ENCODE data around the gene FAXC.

- TF ChIP-seq, protein P1, sequence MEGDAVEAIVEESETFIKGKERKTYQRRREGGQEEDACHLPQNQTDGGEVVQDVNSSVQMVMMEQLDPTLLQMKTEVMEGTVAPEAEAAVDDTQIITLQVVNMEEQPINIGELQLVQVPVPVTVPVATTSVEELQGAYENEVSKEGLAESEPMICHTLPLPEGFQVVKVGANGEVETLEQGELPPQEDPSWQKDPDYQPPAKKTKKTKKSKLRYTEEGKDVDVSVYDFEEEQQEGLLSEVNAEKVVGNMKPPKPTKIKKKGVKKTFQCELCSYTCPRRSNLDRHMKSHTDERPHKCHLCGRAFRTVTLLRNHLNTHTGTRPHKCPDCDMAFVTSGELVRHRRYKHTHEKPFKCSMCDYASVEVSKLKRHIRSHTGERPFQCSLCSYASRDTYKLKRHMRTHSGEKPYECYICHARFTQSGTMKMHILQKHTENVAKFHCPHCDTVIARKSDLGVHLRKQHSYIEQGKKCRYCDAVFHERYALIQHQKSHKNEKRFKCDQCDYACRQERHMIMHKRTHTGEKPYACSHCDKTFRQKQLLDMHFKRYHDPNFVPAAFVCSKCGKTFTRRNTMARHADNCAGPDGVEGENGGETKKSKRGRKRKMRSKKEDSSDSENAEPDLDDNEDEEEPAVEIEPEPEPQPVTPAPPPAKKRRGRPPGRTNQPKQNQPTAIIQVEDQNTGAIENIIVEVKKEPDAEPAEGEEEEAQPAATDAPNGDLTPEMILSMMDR (IDR thresholded peaks at IDR 0.05), result no peak
- no peak for TF ChIP-seq EZH2 (IDR thresholded peaks at IDR 0.05)
- TF ChIP-seq EZH2phosphoT487 (IDR thresholded peaks at IDR 0.05), result no peak
Measured at GRCh38 chr6:99270030-99270429, 79.4 kb downstream of the FAXC start.

Measured in neural progenitor cell (in vitro differentiated cells).